GM12878 (cell line): ENCODE data around the gene SKIC8.

Experiments
- BMI1 ChIP-seq: fragments of 450-650 bp; IDR thresholded peaks from 2 replicates; pipeline ENCODE4 v1.6.1; 2016; ENCODE audit warnings: mild to moderate bottlenecking, moderate library complexity, borderline replicate concordance
- CHD2 ChIP-seq: IDR thresholded peaks from 2 replicates; pipeline ENCODE4 v1.6.1; 2011; ENCODE audit warnings: low read depth, low read length, improper control_type of control experiment, borderline replicate concordance
- EZH2 ChIP-seq: IDR thresholded peaks from 2 replicates; pipeline ENCODE4 v1.6.1; 2012; ENCODE audit warnings: low read depth, mild to moderate bottlenecking, control low read depth, inconsistent platforms, low read length, borderline replicate concordance; ENCODE audit not compliant: control insufficient read depth
- HCFC1 ChIP-seq: fragments of 150-350 bp; IDR thresholded peaks from 2 replicates; pipeline ENCODE4 v1.6.1; 2014; ENCODE audit warnings: low read length
- MTA3 ChIP-seq: IDR thresholded peaks from 2 replicates; pipeline ENCODE4 v1.6.1; 2012; ENCODE audit warnings: low read length, inconsistent platforms, borderline replicate concordance
- MXI1 ChIP-seq: fragments of 150-350 bp; IDR thresholded peaks from 2 replicates; pipeline ENCODE4 v1.6.1; 2011; ENCODE audit warnings: low read depth, mild to moderate bottlenecking, inconsistent platforms, low read length, improper control_type of control experiment
- MYC ChIP-seq: IDR thresholded peaks from 2 replicates; pipeline ENCODE4 v1.6.1; 2011; ENCODE audit warnings: mild to moderate bottlenecking, low read length, moderate library complexity, inconsistent platforms; ENCODE audit not compliant: insufficient read depth, insufficient replicate concordance, insufficient read length, severe bottlenecking
- NFYB ChIP-seq: IDR thresholded peaks from 2 replicates; pipeline ENCODE4 v1.6.1; 2011; ENCODE audit warnings: low read depth, mild to moderate bottlenecking, low read length, improper control_type of control experiment, moderate library complexity; ENCODE audit not compliant: insufficient read depth
- NRF1 ChIP-seq: conservative IDR thresholded peaks from 2 replicates; pipeline ENCODE4 v1.6.1; 2011; ENCODE audit warnings: mild to moderate bottlenecking, low read depth, low read length, improper control_type of control experiment
- TF ChIP-seq, protein P1 (sequence below): IDR thresholded peaks from 2 replicates; pipeline ENCODE4 v1.6.1; 2012; ENCODE audit warnings: low read depth, low read length, improper control_type of control experiment
- TF ChIP-seq, protein P2 (sequence below): IDR thresholded peaks from 2 replicates; pipeline ENCODE4 v1.6.1; 2011; ENCODE audit warnings: mild to moderate bottlenecking, low read depth, low read length, moderate library complexity; ENCODE audit not compliant: insufficient replicate concordance
- TF ChIP-seq, protein P3 (sequence below): IDR thresholded peaks from 2 replicates; pipeline ENCODE4 v1.6.1; 2011; ENCODE audit warnings: low read depth, low read length, improper control_type of control experiment, borderline replicate concordance

DNA sequence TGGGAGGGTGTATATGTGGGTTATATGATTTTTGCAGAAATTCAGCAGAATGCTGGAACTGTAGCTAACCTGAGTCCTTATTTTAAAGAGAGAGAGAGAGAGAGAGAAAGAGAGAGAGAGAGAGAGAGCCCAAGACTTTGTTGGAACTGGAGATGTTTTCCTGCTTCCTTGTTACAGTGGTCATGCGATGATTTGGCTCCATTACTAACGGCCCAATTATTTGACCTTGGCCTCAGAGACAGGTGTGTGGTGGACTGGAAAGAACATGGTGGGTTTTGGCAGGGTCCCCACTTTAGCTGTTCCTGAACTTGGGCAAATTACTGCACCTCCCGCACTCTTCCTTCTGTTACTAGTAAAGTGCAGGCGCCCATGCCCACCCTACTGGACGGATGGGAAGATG, 50.3 kb downstream of the SKIC8 start:
- TF ChIP-seq, protein P1, sequence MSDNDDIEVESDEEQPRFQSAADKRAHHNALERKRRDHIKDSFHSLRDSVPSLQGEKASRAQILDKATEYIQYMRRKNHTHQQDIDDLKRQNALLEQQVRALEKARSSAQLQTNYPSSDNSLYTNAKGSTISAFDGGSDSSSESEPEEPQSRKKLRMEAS: no peak
- TF ChIP-seq NFYB: no peak
- no peak for TF ChIP-seq HCFC1
- no peak for TF ChIP-seq MXI1
- TF ChIP-seq EZH2: no peak
- TF ChIP-seq MTA3: no peak
- no peak for TF ChIP-seq BMI1
- TF ChIP-seq MYC: no peak
- TF ChIP-seq, protein P2, sequence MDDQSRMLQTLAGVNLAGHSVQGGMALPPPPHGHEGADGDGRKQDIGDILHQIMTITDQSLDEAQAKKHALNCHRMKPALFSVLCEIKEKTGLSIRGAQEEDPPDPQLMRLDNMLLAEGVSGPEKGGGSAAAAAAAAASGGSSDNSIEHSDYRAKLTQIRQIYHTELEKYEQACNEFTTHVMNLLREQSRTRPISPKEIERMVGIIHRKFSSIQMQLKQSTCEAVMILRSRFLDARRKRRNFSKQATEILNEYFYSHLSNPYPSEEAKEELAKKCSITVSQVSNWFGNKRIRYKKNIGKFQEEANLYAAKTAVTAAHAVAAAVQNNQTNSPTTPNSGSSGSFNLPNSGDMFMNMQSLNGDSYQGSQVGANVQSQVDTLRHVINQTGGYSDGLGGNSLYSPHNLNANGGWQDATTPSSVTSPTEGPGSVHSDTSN: no peak
- no peak for TF ChIP-seq CHD2
- TF ChIP-seq, protein P3, sequence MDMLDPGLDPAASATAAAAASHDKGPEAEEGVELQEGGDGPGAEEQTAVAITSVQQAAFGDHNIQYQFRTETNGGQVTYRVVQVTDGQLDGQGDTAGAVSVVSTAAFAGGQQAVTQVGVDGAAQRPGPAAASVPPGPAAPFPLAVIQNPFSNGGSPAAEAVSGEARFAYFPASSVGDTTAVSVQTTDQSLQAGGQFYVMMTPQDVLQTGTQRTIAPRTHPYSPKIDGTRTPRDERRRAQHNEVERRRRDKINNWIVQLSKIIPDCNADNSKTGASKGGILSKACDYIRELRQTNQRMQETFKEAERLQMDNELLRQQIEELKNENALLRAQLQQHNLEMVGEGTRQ: no peak
- TF ChIP-seq NRF1: no peak
